KOPT-K1 (cell line): Measurements from ENCODE around the gene GALNT7.
"Not testable (repeated sequence)": the region's sequence is repeated elsewhere in the genome, so short reads cannot be mapped to it uniquely, and the experiment has no call there.

Experiments used
- H3K27ac ChIP-seq: fragments of 200-600 bp; sonication (generic); 2 replicates; pipeline ENCODE4 v1.5.1; 2016; ENCODE audit warnings: antibody characterized with exemption, mild to moderate bottlenecking, low read depth, low read length; ENCODE audit not compliant: poor library complexity, severe bottlenecking
- H3K36me3 ChIP-seq: fragments of 200-600 bp; sonication (generic); 2 replicates; pipeline ENCODE4 v1.5.1; 2017; ENCODE audit warnings: antibody characterized with exemption, mild to moderate bottlenecking, low read length, moderate library complexity; ENCODE audit not compliant: insufficient read depth
- H3K9me3 ChIP-seq: fragments of 200-600 bp; sonication (generic); 2 replicates; pipeline ENCODE4 v1.5.1; 2017; ENCODE audit warnings: antibody characterized with exemption, low read length, mild to moderate bottlenecking; ENCODE audit not compliant: insufficient read depth, poor library complexity, severe bottlenecking

GALNT7 gene

GRCh38 chr4:173176010-173176409 is 7.4 kb downstream of the GALNT7 start:
- Histone ChIP-seq H3K36me3 (no peaks in the 10 kb centered on the region), H3K27ac (no peak overlapping the region), H3K9me3 (no peaks in the 10 kb centered on the region)

- Histone ChIP-seq H3K36me3 (no peaks in the 10 kb centered on the region), H3K9me3 (no peaks in the 10 kb centered on the region), H3K27ac (no peak overlapping the region)
Measured at GRCh38 chr4:173177232-173177631, 8.6 kb downstream of the GALNT7 start.

GRCh38 chr4:173178144-173178543 is 9.5 kb downstream of the GALNT7 start:
- no peak overlapping the region for H3K27ac ChIP-seq
- no peaks in the 10 kb centered on the region for H3K36me3 ChIP-seq
- no peaks in the 10 kb centered on the region for H3K9me3 ChIP-seq

- Histone ChIP-seq H3K9me3 (no peaks in the 10 kb centered on the region), H3K36me3 (no peaks in the 10 kb centered on the region), H3K27ac (no peak overlapping the region)
Measured at GRCh38 chr4:173181848-173182247, 13.2 kb downstream of the GALNT7 start.

GRCh38 chr4:173182403-173182802 is 13.8 kb downstream of the GALNT7 start:
- Histone ChIP-seq H3K27ac (no peak overlapping the region), H3K9me3 (no peaks in the 10 kb centered on the region), H3K36me3 (no peaks in the 10 kb centered on the region)

GRCh38 chr4:173183659-173184247 is 15.1 kb downstream of the GALNT7 start:
- H3K27ac ChIP-seq, H3K9me3 ChIP-seq, H3K36me3 ChIP-seq: not testable (repeated sequence)

GRCh38 chr4:173185847-173186510 is 17.4 kb downstream of the GALNT7 start:
- Histone ChIP-seq H3K27ac (no peak overlapping the region), H3K9me3 (no peaks in the 10 kb centered on the region), H3K36me3 (no peaks in the 10 kb centered on the region)

- no peak overlapping the region for H3K27ac ChIP-seq
- no peaks in the 10 kb centered on the region for H3K9me3 ChIP-seq
- no peaks in the 10 kb centered on the region for H3K36me3 ChIP-seq
Measured at GRCh38 chr4:173187732-173188131, 19.1 kb downstream of the GALNT7 start.

GRCh38 chr4:173188648-173189047 is 20.0 kb downstream of the GALNT7 start:
- no peaks in the 10 kb centered on the region for H3K9me3 ChIP-seq
- no peak overlapping the region for H3K27ac ChIP-seq
- no peaks in the 10 kb centered on the region for H3K36me3 ChIP-seq

- H3K27ac ChIP-seq: no peak overlapping the region
- no peaks in the 10 kb centered on the region for H3K9me3 ChIP-seq
Measured at GRCh38 chr4:173189117-173189693, 20.6 kb downstream of the GALNT7 start.

GRCh38 chr4:173191623-173192041 is 23.0 kb downstream of the GALNT7 start:
- no peak overlapping the region for H3K27ac ChIP-seq

More at GRCh38 chr4:173189117-173189693, 20.6 kb downstream of the GALNT7 start:
- no peaks in the 10 kb centered on the region for H3K36me3 ChIP-seq

GRCh38 chr4:173192375-173193162 is 24.0 kb downstream of the GALNT7 start:
- Histone ChIP-seq H3K36me3 (no peaks in the 10 kb centered on the region), H3K27ac (no peak overlapping the region), H3K9me3 (no peaks in the 10 kb centered on the region)

More at GRCh38 chr4:173191623-173192041, 23.0 kb downstream of the GALNT7 start:
- Histone ChIP-seq H3K9me3 (no peaks in the 10 kb centered on the region), H3K36me3 (no peaks in the 10 kb centered on the region)

- Histone ChIP-seq H3K36me3 (no peaks in the 10 kb centered on the region), H3K9me3 (no peaks in the 10 kb centered on the region), H3K27ac (no peak overlapping the region)
Measured at GRCh38 chr4:173194157-173194556, 25.5 kb downstream of the GALNT7 start.

- Histone ChIP-seq H3K27ac (no peak overlapping the region), H3K9me3 (no peaks in the 10 kb centered on the region), H3K36me3 (no peaks in the 10 kb centered on the region)
Measured at GRCh38 chr4:173195109-173195508, 26.5 kb downstream of the GALNT7 start.

GRCh38 chr4:173199553-173199952 is 30.9 kb downstream of the GALNT7 start:
- peaks cover 15% of the 10 kb centered on the region for H3K9me3 ChIP-seq
- no peak overlapping the region for H3K27ac ChIP-seq
- H3K36me3 ChIP-seq: no peaks in the 10 kb centered on the region
